ENCODE data around the gene LRRC7. TPM values are rescaled to one million over a fixed set of nuclear protein-coding genes. Genes with fewer than 3 reads are reported as not detected.

The LRRC7 gene
- total RNA-seq, 1 donor from 2014 or later: not detected

DNA sequence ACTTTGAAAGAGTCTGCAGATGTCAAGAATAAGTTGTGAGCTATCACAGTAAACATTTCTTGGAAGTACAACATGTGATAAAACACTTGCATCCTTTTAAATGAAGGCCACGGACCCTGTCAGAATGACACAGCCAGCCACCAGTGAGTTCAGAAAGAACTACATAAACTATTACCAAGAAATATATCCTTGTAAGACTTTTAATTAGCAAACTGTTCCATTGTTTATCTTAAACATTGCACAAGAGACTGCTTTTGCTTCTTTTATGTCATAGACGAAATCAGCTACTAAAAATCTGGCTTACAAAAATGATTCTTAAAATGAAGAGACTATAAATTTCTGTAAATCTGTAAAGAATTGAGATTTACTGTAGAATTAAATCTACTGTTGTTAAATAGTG is 17.9 kb downstream of the LRRC7 start:
- TF ChIP-seq, protein P1, sequence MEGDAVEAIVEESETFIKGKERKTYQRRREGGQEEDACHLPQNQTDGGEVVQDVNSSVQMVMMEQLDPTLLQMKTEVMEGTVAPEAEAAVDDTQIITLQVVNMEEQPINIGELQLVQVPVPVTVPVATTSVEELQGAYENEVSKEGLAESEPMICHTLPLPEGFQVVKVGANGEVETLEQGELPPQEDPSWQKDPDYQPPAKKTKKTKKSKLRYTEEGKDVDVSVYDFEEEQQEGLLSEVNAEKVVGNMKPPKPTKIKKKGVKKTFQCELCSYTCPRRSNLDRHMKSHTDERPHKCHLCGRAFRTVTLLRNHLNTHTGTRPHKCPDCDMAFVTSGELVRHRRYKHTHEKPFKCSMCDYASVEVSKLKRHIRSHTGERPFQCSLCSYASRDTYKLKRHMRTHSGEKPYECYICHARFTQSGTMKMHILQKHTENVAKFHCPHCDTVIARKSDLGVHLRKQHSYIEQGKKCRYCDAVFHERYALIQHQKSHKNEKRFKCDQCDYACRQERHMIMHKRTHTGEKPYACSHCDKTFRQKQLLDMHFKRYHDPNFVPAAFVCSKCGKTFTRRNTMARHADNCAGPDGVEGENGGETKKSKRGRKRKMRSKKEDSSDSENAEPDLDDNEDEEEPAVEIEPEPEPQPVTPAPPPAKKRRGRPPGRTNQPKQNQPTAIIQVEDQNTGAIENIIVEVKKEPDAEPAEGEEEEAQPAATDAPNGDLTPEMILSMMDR (IDR thresholded peaks at IDR 0.05): no peak
- H3K27me3 Mint-ChIP-seq: no peaks in the 10 kb centered on the region
- ChIA-PET CTCF (no interaction called here), POLR2A (no interaction called here)
- H3K27ac Mint-ChIP-seq: no peak overlapping the region
- intact Hi-C loops (cut with micrococcal nuclease): no loop called here
- H3K4me3 Mint-ChIP-seq: no peak overlapping the region
- H3K9me3 Mint-ChIP-seq: no peaks in the 10 kb centered on the region
- ATAC-seq (ENCODE audit: low read depth) (no peak), DNase-seq (no peak)
- H3K4me1 Mint-ChIP-seq: no peaks in the 10 kb centered on the region
- no peaks in the 10 kb centered on the region for H3K36me3 Mint-ChIP-seq (ENCODE audit: low read depth)

DNA sequence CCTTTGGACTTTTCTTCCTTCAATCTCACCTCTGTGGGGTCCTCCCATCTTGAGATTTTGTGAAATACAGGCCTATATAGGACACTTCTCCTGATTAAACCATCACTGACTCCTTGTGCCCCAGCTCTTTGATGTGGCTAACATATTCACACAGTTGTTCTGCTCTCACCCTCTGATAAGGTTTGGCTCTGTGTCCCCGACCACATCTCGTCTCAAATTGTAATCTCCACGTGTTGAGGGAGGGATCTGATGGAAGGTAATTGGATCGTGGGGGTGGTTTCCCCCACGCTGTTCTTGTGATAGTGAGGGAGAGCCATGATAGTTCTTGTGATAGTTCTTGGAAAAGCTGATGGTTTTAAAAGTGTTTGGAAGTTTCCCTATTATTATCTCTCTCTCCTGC is 19.7 kb downstream of the LRRC7 start:
- Mint-ChIP-seq H3K4me1 (no peaks in the 10 kb centered on the region), H3K9me3 (no peaks in the 10 kb centered on the region), H3K27ac (no peak overlapping the region), H3K36me3 (ENCODE audit: low read depth) (no peaks in the 10 kb centered on the region), H3K4me3 (no peak overlapping the region), H3K27me3 (no peaks in the 10 kb centered on the region)
- TF ChIP-seq, protein P1 (IDR thresholded peaks at IDR 0.05): no peak
- POLR2A ChIA-PET: no interaction called here
- ATAC-seq (ENCODE audit: low read depth) (no peak), DNase-seq (no peak)
- CTCF ChIA-PET: no interaction called here
- intact Hi-C loops (cut with micrococcal nuclease): no loop called here

- Mint-ChIP-seq H3K4me3 (no peak overlapping the region), H3K36me3 (ENCODE audit: low read depth) (no peaks in the 10 kb centered on the region), H3K27me3 (no peaks in the 10 kb centered on the region), H3K9me3 (no peaks in the 10 kb centered on the region), H3K27ac (no peak overlapping the region), H3K4me1 (no peaks in the 10 kb centered on the region)
- ChIA-PET CTCF (no interaction called here), POLR2A (no interaction called here)
- DNase-seq (no peak), ATAC-seq (ENCODE audit: low read depth) (no peak)
- intact Hi-C loops (cut with micrococcal nuclease): no loop called here
- TF ChIP-seq, protein P1 (IDR thresholded peaks at IDR 0.05): no peak
Measured at GRCh38 chr1:69589799-69590198, 22.1 kb downstream of the LRRC7 start.

DNA sequence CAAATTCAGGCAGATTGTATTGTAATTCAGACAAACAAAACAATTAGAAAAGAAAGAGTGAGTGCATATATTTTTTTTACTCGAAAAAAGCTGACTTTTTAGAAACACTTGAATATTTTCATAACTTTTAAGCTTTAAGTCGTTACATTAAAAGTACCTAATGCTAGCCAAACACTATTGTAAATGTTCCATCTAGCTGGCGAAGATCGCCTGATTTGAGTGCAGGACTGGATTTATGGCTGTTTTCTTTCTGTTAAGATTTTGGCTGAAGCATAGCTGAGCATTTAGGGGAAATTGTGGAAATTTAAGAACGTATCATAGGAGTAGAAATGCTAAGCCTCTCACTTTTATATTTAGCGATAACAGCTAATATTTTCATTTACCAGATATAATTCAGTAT is 24.6 kb downstream of the LRRC7 start:
- Mint-ChIP-seq H3K36me3 (ENCODE audit: low read depth) (no peaks in the 10 kb centered on the region), H3K4me3 (no peak overlapping the region), H3K27me3 (no peaks in the 10 kb centered on the region), H3K27ac (no peak overlapping the region), H3K9me3 (no peaks in the 10 kb centered on the region), H3K4me1 (no peaks in the 10 kb centered on the region)
- TF ChIP-seq, protein P1 (IDR thresholded peaks at IDR 0.05): no peak
- ATAC-seq (ENCODE audit: low read depth): no peak
- CTCF ChIA-PET: no interaction called here
- no peak for DNase-seq
- intact Hi-C loops (cut with micrococcal nuclease): no loop called here
- POLR2A ChIA-PET: no interaction called here

GRCh38 chr1:69595486-69595885 is 27.8 kb downstream of the LRRC7 start:
- no peaks in the 10 kb centered on the region for H3K4me1 Mint-ChIP-seq
- no peaks in the 10 kb centered on the region for H3K36me3 Mint-ChIP-seq (ENCODE audit: low read depth)
- H3K27me3 Mint-ChIP-seq: no peaks in the 10 kb centered on the region
- H3K4me3 Mint-ChIP-seq: no peak overlapping the region
- ATAC-seq (ENCODE audit: low read depth) (no peak), DNase-seq (no peak)
- ChIA-PET POLR2A (no interaction called here), CTCF (no interaction called here)
- peaks cover 3% of the 10 kb centered on the region for H3K9me3 Mint-ChIP-seq
- intact Hi-C loops (cut with micrococcal nuclease): no loop called here
- TF ChIP-seq, protein P1 (IDR thresholded peaks at IDR 0.05): no peak
- H3K27ac Mint-ChIP-seq: no peak overlapping the region
